B cell (primary cell): ENCODE results near the gene LSM14B. TPM values are rescaled to one million over a fixed set of nuclear protein-coding genes. Genes with fewer than 3 reads are reported as not detected.
A peak's percentile ranks its signal among the peaks of the same experiment; 100 is the strongest.

Experiments used
- ATAC-seq: fragments of 200-7000 bp; cut with Tn5 transposase; one replicate; pipeline ENCODE4 v1.10.0; 2021; ENCODE audit warnings: low read depth, mild to moderate bottlenecking, moderate number of reproducible peaks, moderate library complexity
- CTCF ChIA-PET: fragments of 350-600 bp; sonication (Branson Sonifier 250); formaldehyde crosslinking; loops from one replicate; lab custom pipeline; 2021; ENCODE audit warnings: antibody characterized with exemption, inconsistent platforms; lab: Charles Lee
- POLR2A ChIA-PET: fragments of 350-600 bp; sonication (Branson Sonifier 250); formaldehyde crosslinking; loops from one replicate; lab custom pipeline; 2021; ENCODE audit warnings: antibody characterized with exemption; lab: Charles Lee
- DNase-seq: peaks from one replicate; pipeline ENCODE4 v3.0.0; 2013
- H2AFZ ChIP-seq: 2 replicates; pipeline ENCODE4 v1.6.1; 2012; ENCODE audit warnings: mild to moderate bottlenecking, low read depth, low read length; ENCODE audit not compliant: insufficient read depth, poor library complexity, severe bottlenecking
- H3K27ac ChIP-seq, 2 donors: 1 replicate in 1 of 2; 2 replicates in 1 of 2; pipeline ENCODE4 v1.5.1; 2012 to 2013; ENCODE audit warnings: low read length in 2 of 2, mild to moderate bottlenecking in 2 of 2, moderate library complexity in 1 of 2
- H3K27me3 ChIP-seq, 4 experiments: fragments of 200-600 bp in 1 of 4; sonication (generic) in 1 of 4; replicated peaks in 1 of 4; 1 replicate in 2 of 4; 2 replicates in 2 of 4; pipeline versions ENCODE4 v1.6.1 to v1.7.0; 2013 to 2016; ENCODE audit warnings: low read length in 3 of 4, mild to moderate bottlenecking in 2 of 4, mixed read lengths in 1 of 4, moderate library complexity in 1 of 4; ENCODE audit not compliant: insufficient read depth in 4 of 4, control insufficient read depth in 3 of 4; ENCODE audit errors: control extremely low read depth in 1 of 4
- H3K36me3 ChIP-seq, 2 experiments: replicated peaks in 1 of 2; 1 replicate in 1 of 2; 2 replicates in 1 of 2; pipeline versions ENCODE4 v1.6.1 to v1.7.1; 2013; ENCODE audit warnings: low read length in 1 of 2; ENCODE audit not compliant: insufficient read depth in 2 of 2, control insufficient read depth in 1 of 2; ENCODE audit errors: control extremely low read depth in 1 of 2, extremely low read depth in 1 of 2
- H3K4me1 ChIP-seq, 2 donors: fragments of 200-600 bp in 1 of 2; sonication (generic) in 1 of 2; 1 replicate in 1 of 2; 2 replicates in 1 of 2; pipeline versions ENCODE4 v1.5.1 to v1.6.1; 2013 to 2017; ENCODE audit warnings: low read length in 2 of 2; ENCODE audit not compliant: control insufficient read depth in 2 of 2, insufficient read depth in 2 of 2
- H3K4me2 ChIP-seq: replicated peaks from 2 replicates; pipeline ENCODE3; 2012; ENCODE audit warnings: mild to moderate bottlenecking, low read depth, low read length; ENCODE audit not compliant: poor library complexity, severe bottlenecking
- H3K4me3 ChIP-seq, 5 experiments: fragments of 200-600 bp in 1 of 5; sonication (generic) in 1 of 5; 1 replicate in 3 of 5; 2 replicates in 2 of 5; pipeline versions ENCODE4 v1.5.1 to v1.7.0; 2011 to 2016; ENCODE audit warnings: low read length in 4 of 5, mild to moderate bottlenecking in 4 of 5, low read depth in 2 of 5, control low read depth in 1 of 5, moderate library complexity in 1 of 5; ENCODE audit not compliant: insufficient read depth in 1 of 5; ENCODE audit errors: control extremely low read depth in 1 of 5, extremely low read depth in 1 of 5
- H3K79me2 ChIP-seq: fragments of 200-600 bp; sonication (generic); one replicate; pipeline ENCODE4 v1.6.0; 2016; ENCODE audit warnings: low read length; ENCODE audit not compliant: control insufficient read depth, insufficient read depth
- H3K9ac ChIP-seq: fragments of 200-600 bp; sonication (generic); 2 replicates; pipeline ENCODE4 v1.6.1; 2017; ENCODE audit warnings: mild to moderate bottlenecking, low read length, moderate library complexity
- H3K9me3 ChIP-seq, 3 donors: one replicate each; pipeline versions ENCODE4 v1.6.1 to v1.7.1; 2013; ENCODE audit warnings: low read length in 2 of 3; ENCODE audit not compliant: control insufficient read depth in 2 of 3, insufficient read depth in 1 of 3; ENCODE audit errors: control extremely low read depth in 1 of 3
- H4K20me1 ChIP-seq: 2 replicates; pipeline ENCODE4 v1.6.0; 2012; ENCODE audit warnings: mild to moderate bottlenecking, low read length; ENCODE audit not compliant: insufficient read depth, control insufficient read depth, poor library complexity, severe bottlenecking
- H3K27ac Mint-ChIP-seq: one replicate; pipeline ENCODE4 v1.8.0; 2021; ENCODE audit warnings: mixed read lengths
- H3K27me3 Mint-ChIP-seq: one replicate; pipeline ENCODE4 v1.8.0; 2021; ENCODE audit warnings: mixed read lengths
- H3K4me1 Mint-ChIP-seq: one replicate; pipeline ENCODE4 v1.8.0; 2021; ENCODE audit warnings: mixed read lengths
- H3K4me3 Mint-ChIP-seq: one replicate; pipeline ENCODE4 v1.8.0; 2021; ENCODE audit warnings: mixed read lengths
- H3K9me3 Mint-ChIP-seq: one replicate; pipeline ENCODE4 v1.8.0; 2022; ENCODE audit warnings: mixed read lengths; ENCODE audit not compliant: insufficient read depth
- EZH2 ChIP-seq: IDR thresholded peaks from 2 replicates; pipeline ENCODE4 v1.6.1; 2012; ENCODE audit warnings: borderline replicate concordance, low read depth, mild to moderate bottlenecking, moderate library complexity, low read length; ENCODE audit not compliant: insufficient read depth, poor library complexity, severe bottlenecking
- WGBS: methylation state at CpG from one replicate; pipeline ENCODE4 v1.1.5; 2013; ENCODE audit warnings: missing lambda C conversion rate; ENCODE audit not compliant: insufficient coverage; 5-methylcytosine and 5-hydroxymethylcytosine counted together
- intact Hi-C: fragments of 100-400 bp; cut with micrococcal nuclease; formaldehyde crosslinking; loops from one replicate; pipeline ENCODE4 v1.10.0; 2022
- polyA plus RNA-seq: library from polyadenylated mRNA; depleted of rRNA; stranded (reverse); fragments of >200 nt; gene quantifications from 2 replicates; pipeline ENCODE4 v1.2.3, GENCODE V29; 2012
- total RNA-seq, 2 donors: library from RNA; stranded (reverse); fragments of 120-200 nt in 1 of 2; gene quantifications; 1 replicate in 1 of 2; 2 replicates in 1 of 2; pipeline versions ENCODE4 v1.2.3 to v1.2.4, GENCODE V29; 2013 to 2022
- TF ChIP-seq, protein P1 (sequence below): fragments of 200-600 bp; IDR thresholded peaks from one replicate; pipeline ENCODE4 v1.8.0; 2022; ENCODE audit warnings: antibody characterized with exemption, mild to moderate bottlenecking

The LSM14B gene
- total and polyA plus RNA-seq, 2 donors (not counting 1 experiment from before 2014, with no cell fraction given) = 26.8 to 52.8 TPM

DNA sequence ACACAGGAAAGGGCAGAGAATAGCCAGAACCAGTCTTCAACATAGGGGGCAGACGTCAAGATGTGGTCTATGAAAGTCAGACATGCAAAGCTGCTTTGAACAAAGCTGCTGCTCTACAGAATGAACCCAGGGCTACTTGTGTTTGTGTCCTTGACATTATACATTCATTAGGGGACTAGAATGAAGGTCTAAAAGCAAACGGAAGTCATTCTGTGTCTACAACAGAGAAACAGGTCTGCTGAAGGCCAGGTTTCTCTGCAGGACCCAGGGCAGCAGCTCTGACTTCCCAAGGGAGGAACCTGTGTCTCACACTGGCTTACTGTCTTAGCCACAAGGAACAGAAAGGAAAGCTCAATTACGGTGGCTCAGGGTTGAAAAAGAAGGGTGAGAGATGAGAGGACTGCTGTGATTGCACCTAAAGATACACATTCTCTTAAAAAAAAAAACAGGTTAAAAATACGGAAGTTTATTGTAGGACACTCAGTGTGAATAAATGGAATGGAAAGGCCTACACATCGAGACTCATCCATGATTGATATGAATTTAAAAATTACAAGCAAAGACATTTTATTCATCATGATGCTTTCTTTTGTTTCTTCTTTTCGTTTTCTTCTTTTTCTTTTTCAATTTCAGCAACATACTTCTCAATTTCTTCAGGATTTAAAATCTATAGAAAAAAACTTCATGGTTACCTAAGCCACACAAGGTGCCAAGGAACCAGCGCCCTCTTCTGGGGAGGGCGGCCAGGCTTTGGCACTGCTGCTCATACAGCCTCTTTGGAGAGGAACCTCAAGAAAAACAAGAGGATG is 14.2 kb downstream of the LSM14B start:
- ATAC-seq (peak; percentile 81), DNase-seq (peak; percentile 80)
- peaks cover 32% of the 10 kb centered on the region for H3K4me1 Mint-ChIP-seq
- H2AFZ ChIP-seq = no peak overlapping the region
- peaks cover 25% of the 10 kb centered on the region for H3K79me2 ChIP-seq
- CTCF ChIA-PET = interaction anchor here (0.7 to 4.3 kb wide), 10 partner anchors 8 to 126 kb away, joined by 3 to 56 read pairs (median 6); partner anchors contain the start of gene LSM14B
- intact Hi-C loops = loop anchor here (1.0 to 5.0 kb wide), 2 partner anchors 14 to 109 kb away; partner anchors contain the start of gene LSM14B
- no peak overlapping the region for H3K4me3 Mint-ChIP-seq
- TF ChIP-seq EZH2 = no peak
- TF ChIP-seq, protein P1, sequence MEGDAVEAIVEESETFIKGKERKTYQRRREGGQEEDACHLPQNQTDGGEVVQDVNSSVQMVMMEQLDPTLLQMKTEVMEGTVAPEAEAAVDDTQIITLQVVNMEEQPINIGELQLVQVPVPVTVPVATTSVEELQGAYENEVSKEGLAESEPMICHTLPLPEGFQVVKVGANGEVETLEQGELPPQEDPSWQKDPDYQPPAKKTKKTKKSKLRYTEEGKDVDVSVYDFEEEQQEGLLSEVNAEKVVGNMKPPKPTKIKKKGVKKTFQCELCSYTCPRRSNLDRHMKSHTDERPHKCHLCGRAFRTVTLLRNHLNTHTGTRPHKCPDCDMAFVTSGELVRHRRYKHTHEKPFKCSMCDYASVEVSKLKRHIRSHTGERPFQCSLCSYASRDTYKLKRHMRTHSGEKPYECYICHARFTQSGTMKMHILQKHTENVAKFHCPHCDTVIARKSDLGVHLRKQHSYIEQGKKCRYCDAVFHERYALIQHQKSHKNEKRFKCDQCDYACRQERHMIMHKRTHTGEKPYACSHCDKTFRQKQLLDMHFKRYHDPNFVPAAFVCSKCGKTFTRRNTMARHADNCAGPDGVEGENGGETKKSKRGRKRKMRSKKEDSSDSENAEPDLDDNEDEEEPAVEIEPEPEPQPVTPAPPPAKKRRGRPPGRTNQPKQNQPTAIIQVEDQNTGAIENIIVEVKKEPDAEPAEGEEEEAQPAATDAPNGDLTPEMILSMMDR = peak; percentile 86
- POLR2A ChIA-PET = interaction anchor here (0.6 to 0.9 kb wide), 2 partner anchors 71 to 126 kb away, joined by 4 to 5 read pairs; partner anchors contain the start of gene TAF4
- no peak overlapping the region for H3K4me3 ChIP-seq
- peak overlapping the region; percentile 63 for H3K27ac Mint-ChIP-seq
- H3K4me1 ChIP-seq = peaks cover 9 to 24% of the 10 kb centered on the region in 2 donors
- H3K4me2 ChIP-seq = no peak overlapping the region
- H3K27me3 ChIP-seq = no peaks in the 10 kb centered on the region
- WGBS = 40% methylated on average over 4 of the region's 8 CpGs
- no peak overlapping the region for H3K9ac ChIP-seq
- peak overlapping the region in 1 of 2 donors; percentile 25 for H3K27ac ChIP-seq
- H3K9me3 Mint-ChIP-seq = no peaks in the 10 kb centered on the region
- H3K27me3 Mint-ChIP-seq = no peaks in the 10 kb centered on the region
- H4K20me1 ChIP-seq = peaks cover 69% of the 10 kb centered on the region
- no peaks in the 10 kb centered on the region for H3K9me3 ChIP-seq
- H3K36me3 ChIP-seq = peaks cover 1 to 84% of the 10 kb centered on the region in 2 experiments

DNA sequence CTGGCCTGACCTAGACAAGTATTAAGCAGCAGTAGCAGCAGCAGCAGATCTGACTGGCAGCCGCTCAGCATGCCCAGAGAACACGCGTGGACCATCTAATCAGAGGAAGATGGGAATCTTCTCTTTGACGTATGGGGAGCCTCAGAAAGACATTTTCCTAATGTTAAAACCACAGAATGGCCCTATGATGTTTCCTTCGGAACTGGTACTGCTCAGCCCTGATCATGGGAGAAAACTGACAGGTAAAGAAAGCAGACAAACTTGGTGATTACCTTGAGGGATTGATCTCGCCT is 14.8 kb downstream of the LSM14B start:
- ChIA-PET CTCF (interaction anchor here (1.1 to 4.3 kb wide), 8 partner anchors 10 to 127 kb away, joined by 3 to 56 read pairs (median 8); partner anchors contain the start of gene LSM14B), POLR2A (interaction anchor here (0.6 kb wide), 1 partner anchor 71 kb away, joined by 4 read pairs; the partner anchor contains the start of gene TAF4)
- peak overlapping the region in 1 of 2 donors; percentile 25 for H3K27ac ChIP-seq
- Mint-ChIP-seq H3K4me1 (peaks cover 36% of the 10 kb centered on the region), H3K4me3 (no peak overlapping the region), H3K27me3 (no peaks in the 10 kb centered on the region), H3K27ac (peak overlapping the region; percentile 63), H3K9me3 (no peaks in the 10 kb centered on the region)
- intact Hi-C loops = loop anchor here (5.0 kb wide), 1 partner anchor 110 kb away; no protein-coding TSS in a partner anchor
- H2AFZ ChIP-seq = no peak overlapping the region
- no peak overlapping the region for H3K4me3 ChIP-seq
- TF ChIP-seq, protein P1 = peak; percentile 12
- no peak for TF ChIP-seq EZH2
- peaks cover 1 to 78% of the 10 kb centered on the region in 2 experiments for H3K36me3 ChIP-seq
- ATAC-seq (no peak), DNase-seq (no peak)
- 79% methylated on average over 6 of the region's 6 CpGs for WGBS
- no peak overlapping the region for H3K9ac ChIP-seq
- H3K4me2 ChIP-seq = no peak overlapping the region
- H3K9me3 ChIP-seq = no peaks in the 10 kb centered on the region
- peaks cover 69% of the 10 kb centered on the region for H4K20me1 ChIP-seq
- H3K27me3 ChIP-seq = no peaks in the 10 kb centered on the region
- peaks cover 25% of the 10 kb centered on the region for H3K79me2 ChIP-seq
- H3K4me1 ChIP-seq = peaks cover 14 to 29% of the 10 kb centered on the region in 2 donors
